Measurements from ENCODE around the gene NFIA. TPM values are rescaled to one million over a fixed set of nuclear protein-coding genes. Genes with fewer than 3 reads are reported as not detected.

NFIA gene
- total and polyA plus RNA-seq, 12 donors: 15.6 to 109 (median 66.3) TPM

- Histone ChIP-seq H3K27me3 (no peaks in the 10 kb centered on the region), H3K27ac (no peak overlapping the region), H3K9me3 (replicated peaks in 1 of 3) (no peaks in the 10 kb centered on the region), H3K36me3 (replicated peaks in 1 of 2) (no peaks in the 10 kb centered on the region), H3K4me1 (replicated peaks in 1 of 2) (peaks cover 0 to 24% of the 10 kb centered on the region in 2 donors), H3K4me3 (no peak overlapping the region)
- DNase-seq: no peak
- intact Hi-C loops (cut with DNase I): no loop called here
- TF ChIP-seq POLR2A (IDR thresholded peaks at IDR 0.05) (no peak), CTCF (IDR thresholded peaks at IDR 0.05) (no peak)
- 93 to 96% (median 94%) methylated on average over 7 of the region's 7 CpGs for WGBS, 4 donors
Measured at GRCh38 chr1:61260171-61260570, 177.8 kb downstream of the NFIA start.

GRCh38 chr1:61261595-61261994, 179.2 kb downstream of the NFIA start:
- no peak for TF ChIP-seq POLR2A (IDR thresholded peaks at IDR 0.05)
- no peak for TF ChIP-seq CTCF (IDR thresholded peaks at IDR 0.05)
- Histone ChIP-seq H3K4me1 (replicated peaks in 1 of 2) (peaks cover 0 to 15% of the 10 kb centered on the region in 2 donors), H3K36me3 (replicated peaks in 1 of 2) (no peaks in the 10 kb centered on the region), H3K27me3 (no peaks in the 10 kb centered on the region), H3K27ac (no peak overlapping the region), H3K4me3 (no peak overlapping the region), H3K9me3 (replicated peaks in 1 of 3) (no peaks in the 10 kb centered on the region)
- 65 to 80% (median 73%) methylated on average over 3 of the region's 3 CpGs for WGBS, 4 donors
- intact Hi-C loops (cut with DNase I): no loop called here
- DNase-seq: no peak

- TF ChIP-seq POLR2A (IDR thresholded peaks at IDR 0.05) (no peak), CTCF (IDR thresholded peaks at IDR 0.05) (no peak)
- Histone ChIP-seq H3K4me3 (no peak overlapping the region), H3K9me3 (replicated peaks in 1 of 3) (no peaks in the 10 kb centered on the region), H3K36me3 (replicated peaks in 1 of 2) (no peaks in the 10 kb centered on the region), H3K27ac (no peak overlapping the region), H3K4me1 (replicated peaks in 1 of 2) (peaks cover 0 to 18% of the 10 kb centered on the region in 2 donors), H3K27me3 (no peaks in the 10 kb centered on the region)
- DNase-seq: no peak
- intact Hi-C loops (cut with DNase I): no loop called here
- 96 to 99% (median 97%) methylated on average over 16 of the region's 16 CpGs for WGBS, 4 donors
Measured at GRCh38 chr1:61263905-61264824, 181.8 kb downstream of the NFIA start.

GRCh38 chr1:61264825-61265242, 182.5 kb downstream of the NFIA start:
- Histone ChIP-seq H3K9me3 (replicated peaks in 1 of 3) (no peaks in the 10 kb centered on the region), H3K36me3 (replicated peaks in 1 of 2) (no peaks in the 10 kb centered on the region), H3K27me3 (no peaks in the 10 kb centered on the region), H3K4me3 (no peak overlapping the region), H3K27ac (no peak overlapping the region), H3K4me1 (replicated peaks in 1 of 2) (peaks cover 0 to 21% of the 10 kb centered on the region in 2 donors)
- intact Hi-C loops (cut with DNase I): no loop called here
- 89 to 98% (median 97%) methylated on average over 4 of the region's 4 CpGs for WGBS, 4 donors
- no peak for TF ChIP-seq POLR2A (IDR thresholded peaks at IDR 0.05)
- no peak for DNase-seq
